Kidney (tissue), 14 donors: ENCODE results near the gene TELO2. TPM values are rescaled to one million over a fixed set of nuclear protein-coding genes. Genes with fewer than 3 reads are reported as not detected.

Experiments
- DNase-seq, 5 donors: peaks; one replicate each; pipeline ENCODE4 v3.0.0-alpha.2; 2013 to 2020
- FAIRE-seq: peaks from 2 replicates; lab custom pipeline; 2012; peaks lifted over from hg19 to GRCh38; lab: Jason Lieb, UNC
- H3K27ac ChIP-seq, 2 donors: one replicate each; pipeline ENCODE4 v1.7.0; 2013; ENCODE audit warnings: low read depth in 2 of 2, low read length in 2 of 2, inconsistent platforms in 1 of 2
- H3K27me3 ChIP-seq: one replicate; pipeline ENCODE4 v1.7.1; 2013; ENCODE audit warnings: low read length, inconsistent platforms; ENCODE audit not compliant: control insufficient read depth, insufficient read depth
- H3K36me3 ChIP-seq, 3 donors: one replicate each; pipeline versions ENCODE4 v1.7.0 to v1.7.1; 2013; ENCODE audit warnings: low read length in 3 of 3, control low read depth in 1 of 3, inconsistent platforms in 1 of 3; ENCODE audit not compliant: insufficient read depth in 3 of 3, control insufficient read depth in 2 of 3
- H3K4me1 ChIP-seq, 3 donors: one replicate each; pipeline versions ENCODE4 v1.7.0 to v1.7.1; 2013; ENCODE audit warnings: low read length in 3 of 3, inconsistent platforms in 1 of 3, low read depth in 1 of 3; ENCODE audit not compliant: control insufficient read depth in 2 of 3, insufficient read depth in 2 of 3
- H3K4me3 ChIP-seq, 3 donors: one replicate each; pipeline versions ENCODE4 v1.7.0 to v1.8.1; 2013; ENCODE audit warnings: low read length in 3 of 3, control low read depth in 1 of 3, inconsistent platforms in 1 of 3
- H3K9ac ChIP-seq, 3 donors: one replicate each; pipeline versions ENCODE4 v1.7.0 to v1.7.1; 2013; ENCODE audit warnings: low read length in 3 of 3, control low read depth in 1 of 3, inconsistent platforms in 1 of 3
- H3K9me3 ChIP-seq, 3 donors: one replicate each; pipeline versions ENCODE4 v1.7.0 to v1.7.1; 2013; ENCODE audit warnings: low read length in 3 of 3, control low read depth in 1 of 3, inconsistent platforms in 1 of 3; ENCODE audit not compliant: control insufficient read depth in 2 of 3, insufficient read depth in 1 of 3
- CTCF ChIP-seq: IDR thresholded peaks from 3 replicates; pipeline ENCODE4 v1.5.1; 2012; ENCODE audit warnings: mild to moderate bottlenecking, moderate library complexity, borderline replicate concordance; ENCODE audit not compliant: insufficient read depth; ENCODE audit errors: extremely low read depth
- intact Hi-C: fragments of 100-400 bp; cut with DNase I; formaldehyde crosslinking; loops from one replicate; pipeline ENCODE4 v1.11.1; 2022
- polyA plus RNA-seq: library from polyadenylated mRNA; stranded (reverse); fragments of 350-450 nt; fragmentation: Illumina TruSeq; extraction: RNeasy Lipid Tissue Mini Kit (QIAGEN cat#74804); gene quantifications from one replicate; pipeline ENCODE4 v1.2.3, GENCODE V29; 2014; ENCODE audit warnings: low read depth, low replicate concordance; ENCODE audit not compliant: insufficient read depth
- total RNA-seq: library from RNA; stranded (reverse); fragmentation: NEBNext Ultra II Directional; extraction: Animal tissue kit (Norgen Biotek cat#: 25700); gene quantifications from one replicate; pipeline ENCODE4 v1.2.1, GENCODE V29; 2021
- donor health status: control.
- donor health status: control.
- donor health status: control.
- donor health status: control.
- donor health status: control.
- donor health status: DM: yes; HTN: yes; CAD: no.
- donor health status: Normal renal cell carcinoma (clear cell type).

The TELO2 gene
- total and polyA plus RNA-seq, 2 donors from 2014 or later = 27.7 to 37.4 TPM

- FAIRE-seq (no peak), DNase-seq (no peak)
- peaks cover 0 to 3% (median 3%) of the 10 kb centered on the region in 3 donors for H3K36me3 ChIP-seq
- H3K4me3 ChIP-seq = no peak overlapping the region
- no peaks in the 10 kb centered on the region for H3K27me3 ChIP-seq
- intact Hi-C loops = no loop called here
- H3K9me3 ChIP-seq = no peaks in the 10 kb centered on the region
- H3K27ac ChIP-seq = no peak overlapping the region
- no peaks in the 10 kb centered on the region for H3K4me1 ChIP-seq
- no peak overlapping the region for H3K9ac ChIP-seq
- TF ChIP-seq CTCF = no peak
Observed at GRCh38 chr16:1502092-1503004, 9.2 kb downstream of the TELO2 start.

GRCh38 chr16:1503110-1503955, 10.2 kb downstream of the TELO2 start:
- peaks cover 0 to 3% (median 3%) of the 10 kb centered on the region in 3 donors for H3K36me3 ChIP-seq
- no peak for FAIRE-seq
- H3K27me3 ChIP-seq = no peaks in the 10 kb centered on the region
- DNase-seq = no peak
- no peaks in the 10 kb centered on the region for H3K4me1 ChIP-seq
- no peaks in the 10 kb centered on the region for H3K9me3 ChIP-seq
- no peak overlapping the region for H3K27ac ChIP-seq
- intact Hi-C loops = no loop called here
- no peak for TF ChIP-seq CTCF
- H3K4me3 ChIP-seq = no peak overlapping the region
- no peak overlapping the region for H3K9ac ChIP-seq

GRCh38 chr16:1505073-1505844, 12.1 kb downstream of the TELO2 start:
- H3K27me3 ChIP-seq = no peaks in the 10 kb centered on the region
- H3K9me3 ChIP-seq = no peaks in the 10 kb centered on the region
- DNase-seq = no peak
- no peak overlapping the region for H3K9ac ChIP-seq
- peaks cover 0 to 3% (median 3%) of the 10 kb centered on the region in 3 donors for H3K36me3 ChIP-seq
- FAIRE-seq = no peak
- no peak overlapping the region for H3K4me3 ChIP-seq
- intact Hi-C loops = no loop called here
- peaks cover 0 to 2% (median 0%) of the 10 kb centered on the region in 3 donors for H3K4me1 ChIP-seq
- TF ChIP-seq CTCF = no peak
- H3K27ac ChIP-seq = no peak overlapping the region
